ENCODE results near the gene GALNT5.
"Not testable (repeated sequence)": the region's sequence is repeated elsewhere in the genome, so short reads cannot be mapped to it uniquely, and the experiment has no call there.

Gene GALNT5

GRCh38 chr2:157269060-157269459 lies 11.6 kb downstream of the GALNT5 start:
- no peaks in the 10 kb centered on the region for H3K9me3 Mint-ChIP-seq

GRCh38 chr2:157269922-157270321 lies 12.4 kb downstream of the GALNT5 start:
- no peaks in the 10 kb centered on the region for H3K36me3 Mint-ChIP-seq (ENCODE audit: low read depth)
- no peak overlapping the region for H3K4me3 Mint-ChIP-seq
- no peak for TF ChIP-seq CTCF (IDR thresholded peaks at IDR 0.05; ENCODE audit: unreplicated experiment in 3 of 3)
- H3K27me3 Mint-ChIP-seq (ENCODE audit: low read depth), result no peaks in the 10 kb centered on the region
- no peaks in the 10 kb centered on the region for H3K4me1 Mint-ChIP-seq
- H3K27ac Mint-ChIP-seq, result no peak overlapping the region
- H3K9me3 Mint-ChIP-seq, result peaks cover 2% of the 10 kb centered on the region

More at GRCh38 chr2:157269060-157269459, 11.6 kb downstream of the GALNT5 start:
- TF ChIP-seq CTCF (IDR thresholded peaks at IDR 0.05; ENCODE audit: unreplicated experiment in 3 of 3), result no peak
- H3K4me1 Mint-ChIP-seq, result peaks cover 7% of the 10 kb centered on the region
- no peak overlapping the region for H3K27ac Mint-ChIP-seq
- H3K36me3 Mint-ChIP-seq (ENCODE audit: low read depth), result no peaks in the 10 kb centered on the region
- H3K27me3 Mint-ChIP-seq (ENCODE audit: low read depth), result no peaks in the 10 kb centered on the region
- no peak overlapping the region for H3K4me3 Mint-ChIP-seq

GRCh38 chr2:157271590-157272203 lies 14.2 kb downstream of the GALNT5 start:
- H3K4me3 Mint-ChIP-seq, result no peak overlapping the region
- no peak for TF ChIP-seq CTCF (IDR thresholded peaks at IDR 0.05; ENCODE audit: unreplicated experiment in 3 of 3)
- no peaks in the 10 kb centered on the region for H3K36me3 Mint-ChIP-seq (ENCODE audit: low read depth)
- no peaks in the 10 kb centered on the region for H3K27me3 Mint-ChIP-seq (ENCODE audit: low read depth)
- no peaks in the 10 kb centered on the region for H3K4me1 Mint-ChIP-seq
- no peak overlapping the region for H3K27ac Mint-ChIP-seq
- peaks cover 2% of the 10 kb centered on the region for H3K9me3 Mint-ChIP-seq

- not testable (repeated sequence) for H3K36me3 Mint-ChIP-seq (ENCODE audit: low read depth); H3K4me1 Mint-ChIP-seq; H3K27me3 Mint-ChIP-seq (ENCODE audit: low read depth); H3K4me3 Mint-ChIP-seq; H3K27ac Mint-ChIP-seq
- peaks cover 18% of the 10 kb centered on the region for H3K9me3 Mint-ChIP-seq
These were observed 21.8 kb downstream of the GALNT5 start for GRCh38 chr2:157279311-157279710.

GRCh38 chr2:157281316-157281715 lies 23.8 kb downstream of the GALNT5 start:
- Mint-ChIP-seq H3K36me3 (ENCODE audit: low read depth) (no peaks in the 10 kb centered on the region), H3K4me3 (no peak overlapping the region), H3K27me3 (ENCODE audit: low read depth) (no peaks in the 10 kb centered on the region), H3K9me3 (peaks cover 16% of the 10 kb centered on the region), H3K4me1 (no peaks in the 10 kb centered on the region), H3K27ac (no peak overlapping the region)
- TF ChIP-seq CTCF (IDR thresholded peaks at IDR 0.05; ENCODE audit: unreplicated experiment in 3 of 3), result no peak

GRCh38 chr2:157283468-157283867 lies 26.0 kb downstream of the GALNT5 start:
- Mint-ChIP-seq H3K27ac (no peak overlapping the region), H3K4me3 (no peak overlapping the region), H3K36me3 (ENCODE audit: low read depth) (no peaks in the 10 kb centered on the region), H3K27me3 (ENCODE audit: low read depth) (no peaks in the 10 kb centered on the region), H3K9me3 (peaks cover 10% of the 10 kb centered on the region), H3K4me1 (no peaks in the 10 kb centered on the region)
- no peak for TF ChIP-seq CTCF (IDR thresholded peaks at IDR 0.05; ENCODE audit: unreplicated experiment in 3 of 3)

All from nephron (organoid).